HG03097 (cell line): Measurements from ENCODE around the gene NAALADL2.

Experiments
- ATAC-seq: cut with Tn5 transposase; IDR thresholded peaks from one replicate; pipeline ENCODE4 v1.9.1; 2021; ENCODE audit not compliant: unreplicated experiment, low FRiP score

Gene NAALADL2

DNA sequence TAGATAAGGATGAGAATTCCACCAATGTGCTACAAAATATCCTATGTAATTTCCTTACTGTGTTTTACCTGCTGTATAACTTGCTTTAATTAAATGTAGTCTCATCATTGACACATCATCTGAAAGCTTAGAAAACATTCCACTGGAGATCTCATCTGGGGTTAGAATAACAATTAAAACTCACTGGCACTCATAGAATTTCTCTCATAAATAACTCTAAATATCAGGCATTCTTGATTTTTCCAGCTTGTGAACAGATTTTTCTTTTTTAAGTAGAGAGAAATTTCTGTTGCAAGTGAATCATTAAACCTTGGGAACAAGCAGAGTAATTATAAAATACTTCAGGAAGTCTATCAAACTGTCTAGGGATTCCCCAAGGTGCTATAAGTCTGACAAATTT lies 843.8 kb downstream of the NAALADL2 start:
- ATAC-seq: no peak

DNA sequence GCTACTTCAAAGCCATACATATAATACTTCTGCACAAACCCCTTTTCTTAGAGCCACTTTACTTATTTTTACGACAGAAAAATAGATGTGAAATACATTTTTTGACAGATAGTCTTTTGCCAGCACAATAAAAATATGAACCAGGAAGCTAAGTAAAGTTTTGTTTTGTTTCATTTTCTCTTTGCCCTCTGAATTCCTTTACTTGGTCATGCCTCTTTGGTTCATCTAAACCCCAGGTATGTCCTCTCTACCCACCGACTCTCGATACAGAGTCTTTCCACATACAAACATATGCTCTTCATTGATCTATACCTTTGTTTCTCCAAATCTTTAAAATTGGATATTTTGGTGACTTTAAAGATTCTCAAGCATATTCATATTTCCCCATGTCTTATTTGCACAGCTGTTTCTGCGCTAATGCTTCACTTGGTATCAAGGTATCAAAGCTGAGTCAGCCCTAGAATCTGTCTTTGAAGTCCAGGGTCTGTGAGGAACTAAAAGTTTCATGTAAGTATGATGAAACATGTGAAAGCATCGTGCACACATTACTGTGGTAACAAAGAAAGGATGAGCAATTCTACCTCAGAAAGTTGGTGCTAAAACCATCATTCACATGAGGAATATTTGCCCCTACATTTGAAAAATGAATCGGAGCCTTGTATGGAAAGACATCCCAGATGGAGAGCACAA lies 845.4 kb downstream of the NAALADL2 start:
- ATAC-seq: no peak

DNA sequence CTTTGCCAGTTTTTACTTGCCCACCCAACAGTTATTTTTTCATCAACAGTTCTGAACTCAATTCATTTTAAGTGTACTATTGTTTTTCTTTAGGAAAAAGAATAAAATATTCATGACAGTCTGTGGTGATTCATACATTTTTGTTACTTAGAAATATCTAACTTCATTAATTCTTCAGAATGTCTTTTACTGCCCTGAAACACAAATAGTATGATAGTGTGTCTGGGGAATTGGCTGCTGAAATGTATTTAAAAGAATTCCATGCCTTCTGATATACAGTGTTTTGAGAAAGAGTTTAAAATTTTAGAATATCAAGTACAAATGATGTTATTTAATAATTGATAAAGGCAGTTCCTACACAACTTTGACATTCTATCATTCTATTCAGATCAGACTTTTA lies 854.1 kb downstream of the NAALADL2 start:
- ATAC-seq: no peak

DNA sequence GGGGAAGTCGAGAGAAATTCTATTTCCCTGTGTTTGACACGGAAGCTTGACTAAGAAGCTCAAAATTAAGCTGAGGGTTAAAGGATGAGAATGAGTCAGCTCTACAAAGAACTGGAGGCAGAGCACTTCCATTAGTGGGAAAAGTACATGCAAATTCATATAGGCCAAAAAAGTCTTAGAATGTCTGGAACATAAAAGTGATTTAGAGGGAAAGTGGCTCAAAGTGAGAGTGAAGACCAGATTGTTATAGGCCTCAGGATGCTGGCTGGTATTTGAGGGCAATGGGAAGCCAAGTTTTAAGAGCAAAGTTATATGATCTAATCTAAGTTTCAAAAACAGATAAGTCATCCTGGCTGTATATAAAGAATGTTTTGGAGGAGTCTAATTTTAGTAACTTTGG lies 857.3 kb downstream of the NAALADL2 start:
- ATAC-seq: no peak

DNA sequence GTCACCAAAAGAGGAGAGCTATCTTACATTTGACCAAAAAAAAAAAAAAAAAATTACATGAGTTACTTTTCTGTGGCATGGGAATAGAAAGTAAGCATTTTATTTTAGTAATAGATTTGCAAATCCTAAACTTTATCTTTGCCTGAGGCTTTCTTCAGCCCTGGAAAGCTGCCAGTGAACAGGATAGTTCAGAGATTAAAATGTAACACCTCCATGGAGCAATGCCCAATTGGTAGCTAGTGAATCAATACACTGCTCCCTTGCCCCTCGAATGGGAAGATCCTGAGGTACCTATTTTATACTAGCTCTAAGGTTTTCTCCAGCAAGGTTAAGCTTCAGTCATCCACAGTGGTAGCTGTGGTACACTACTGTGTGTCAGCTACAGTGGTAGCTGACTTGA lies 867.1 kb downstream of the NAALADL2 start:
- ATAC-seq: no peak

DNA sequence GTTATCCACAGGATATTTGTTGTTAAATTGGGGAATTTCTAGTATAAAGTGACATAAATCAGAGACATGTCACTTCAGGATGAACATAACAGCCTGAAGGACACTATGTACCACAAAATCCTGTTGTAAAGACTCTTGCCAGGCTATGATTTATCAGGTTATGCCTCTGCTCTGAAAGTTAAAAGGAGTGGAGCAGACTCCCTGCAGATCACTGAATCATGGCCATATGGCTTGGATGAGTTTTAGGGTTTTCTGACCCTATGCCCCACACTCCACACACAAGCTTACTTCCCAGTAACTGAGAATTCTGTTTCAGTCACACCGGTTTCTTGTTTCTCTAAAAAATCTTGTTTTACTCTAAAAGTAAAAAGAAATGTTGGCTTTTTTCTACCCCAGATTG lies 869.4 kb downstream of the NAALADL2 start:
- no peak for ATAC-seq

DNA sequence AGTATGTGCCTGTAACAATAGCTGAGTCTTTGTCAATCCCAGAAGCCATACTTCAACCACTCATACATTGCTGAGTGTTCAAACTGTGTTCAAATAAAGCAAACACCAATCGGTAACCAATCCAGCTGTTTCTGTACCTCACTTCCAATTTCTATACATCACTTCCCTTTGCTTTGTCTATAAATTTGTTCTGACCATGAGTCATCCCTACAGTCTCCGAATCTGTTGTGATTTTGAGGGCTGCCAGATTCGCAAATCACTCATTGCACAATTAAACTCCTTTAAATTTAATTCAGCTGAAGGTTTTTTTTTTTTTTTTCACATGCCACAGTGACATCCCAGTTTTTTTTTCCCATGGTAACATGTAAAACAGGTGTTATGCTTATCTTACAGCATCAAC lies 870.3 kb downstream of the NAALADL2 start:
- ATAC-seq: no peak

DNA sequence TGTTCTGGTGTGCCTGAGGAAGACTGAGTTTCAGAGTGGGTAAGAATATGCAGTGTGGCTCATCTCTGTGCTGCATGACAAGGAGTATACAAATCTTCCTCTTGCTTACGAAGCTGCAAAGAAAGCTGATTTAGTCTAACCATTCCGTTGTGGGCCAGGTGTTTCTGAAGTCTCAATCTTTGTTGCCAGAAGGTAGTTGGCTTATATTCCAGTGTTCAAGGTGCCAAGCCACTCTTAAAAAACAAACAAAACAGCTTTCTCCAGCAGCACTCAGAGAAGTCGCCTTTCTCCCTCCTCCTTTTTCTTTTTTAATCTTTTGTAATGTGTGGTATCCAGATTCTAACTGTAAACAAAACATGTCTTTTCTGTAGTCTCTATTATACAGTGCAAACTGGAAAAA lies 872.4 kb downstream of the NAALADL2 start:
- ATAC-seq: no peak

DNA sequence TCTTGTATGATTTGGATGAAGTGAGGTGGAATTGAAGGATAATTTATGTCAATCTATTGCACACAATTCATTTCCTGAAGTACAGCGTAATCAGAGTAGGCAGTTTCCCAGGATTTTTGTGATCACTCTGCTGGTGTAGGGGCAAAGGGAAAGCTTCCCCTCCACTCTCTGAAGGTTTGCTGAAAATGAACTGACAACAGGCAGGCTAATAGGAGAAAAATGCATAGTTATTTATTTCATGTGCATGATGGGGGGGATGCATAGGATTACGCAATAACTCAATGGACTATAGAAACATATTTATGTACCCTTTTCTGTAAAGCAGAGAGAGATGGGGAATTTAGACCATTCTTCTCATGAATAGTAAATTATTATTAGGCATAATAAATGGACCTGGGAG lies 872.9 kb downstream of the NAALADL2 start:
- ATAC-seq: no peak

DNA sequence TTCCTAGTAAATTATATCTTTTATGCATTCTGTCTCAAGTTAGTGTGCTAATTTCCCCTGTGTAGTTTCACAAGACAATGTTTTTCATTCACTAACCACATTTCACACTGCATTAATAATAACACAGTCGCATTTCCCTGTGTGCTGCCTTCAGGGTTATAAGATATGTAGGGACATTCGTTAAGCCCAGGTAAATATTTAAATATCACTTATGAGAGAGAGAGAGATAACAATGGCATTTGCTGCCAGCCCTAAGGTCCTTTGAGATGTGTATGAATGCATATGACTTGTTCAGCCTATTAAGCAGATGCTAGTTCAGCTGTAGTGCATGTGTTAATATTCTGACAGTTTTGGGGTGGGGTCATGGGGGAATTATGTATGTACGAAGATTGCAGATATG lies 876.7 kb downstream of the NAALADL2 start:
- no peak for ATAC-seq

DNA sequence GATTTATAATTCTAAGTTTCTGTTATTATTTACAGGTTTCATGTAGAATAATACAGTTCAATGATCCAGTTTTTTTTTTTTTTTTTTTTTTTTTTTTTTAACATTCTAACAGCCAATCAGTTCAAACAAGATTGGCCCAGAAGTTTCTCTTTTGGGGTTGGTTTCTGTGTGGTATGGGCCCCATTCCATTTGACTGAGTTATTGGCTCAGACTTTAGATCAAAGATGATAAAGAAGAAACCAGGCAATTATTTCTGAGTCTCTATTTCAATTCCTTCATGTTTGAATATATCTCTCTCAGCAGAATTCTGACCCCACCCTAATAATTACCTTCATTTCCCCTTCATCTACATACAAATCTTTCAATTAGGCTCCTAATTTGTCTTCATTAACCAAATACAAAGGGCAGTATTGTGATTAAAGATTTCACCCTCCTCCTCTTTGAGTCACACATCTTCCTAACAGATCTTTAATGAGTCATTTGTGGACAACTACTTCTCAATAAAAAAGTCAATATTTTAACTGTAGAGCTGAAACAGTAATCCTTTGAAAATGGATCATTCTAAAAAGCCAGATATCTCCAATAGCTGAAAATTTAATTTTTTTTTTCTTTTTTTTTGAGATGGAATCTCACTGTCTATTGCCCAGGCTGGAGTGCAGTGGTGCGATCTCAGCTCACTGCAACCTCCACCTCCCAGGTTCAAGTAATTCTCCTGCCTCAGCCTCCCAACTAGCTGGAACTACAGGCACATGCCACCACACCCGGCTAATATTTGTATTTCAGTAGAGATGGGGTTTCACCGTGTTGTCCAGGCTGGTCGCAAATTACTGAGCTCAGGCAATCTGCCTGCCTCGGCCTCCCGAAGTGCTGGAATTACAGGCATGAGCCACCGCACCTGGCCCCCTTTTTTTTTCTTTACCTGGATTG lies 878.8 kb downstream of the NAALADL2 start:
- no peak for ATAC-seq

DNA sequence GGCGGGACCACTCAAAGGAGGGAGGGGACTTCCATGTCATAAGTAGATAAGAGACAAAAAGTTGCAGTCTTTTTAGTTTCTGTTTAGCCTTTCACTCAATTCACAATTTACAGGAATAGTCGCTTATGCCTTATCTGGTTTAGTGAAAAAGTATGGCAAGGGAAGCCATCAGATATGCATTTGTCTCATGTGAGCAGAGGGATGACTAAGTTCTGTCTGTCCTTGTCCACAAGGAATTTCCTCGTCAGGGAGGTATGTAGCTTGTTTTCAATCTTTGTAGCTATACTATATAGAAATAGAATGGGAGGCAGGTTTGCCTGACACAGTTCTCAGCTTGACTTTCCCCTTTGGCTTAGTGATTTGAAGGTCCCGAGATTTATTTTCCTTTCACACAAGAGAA lies 882.8 kb downstream of the NAALADL2 start:
- ATAC-seq: no peak

DNA sequence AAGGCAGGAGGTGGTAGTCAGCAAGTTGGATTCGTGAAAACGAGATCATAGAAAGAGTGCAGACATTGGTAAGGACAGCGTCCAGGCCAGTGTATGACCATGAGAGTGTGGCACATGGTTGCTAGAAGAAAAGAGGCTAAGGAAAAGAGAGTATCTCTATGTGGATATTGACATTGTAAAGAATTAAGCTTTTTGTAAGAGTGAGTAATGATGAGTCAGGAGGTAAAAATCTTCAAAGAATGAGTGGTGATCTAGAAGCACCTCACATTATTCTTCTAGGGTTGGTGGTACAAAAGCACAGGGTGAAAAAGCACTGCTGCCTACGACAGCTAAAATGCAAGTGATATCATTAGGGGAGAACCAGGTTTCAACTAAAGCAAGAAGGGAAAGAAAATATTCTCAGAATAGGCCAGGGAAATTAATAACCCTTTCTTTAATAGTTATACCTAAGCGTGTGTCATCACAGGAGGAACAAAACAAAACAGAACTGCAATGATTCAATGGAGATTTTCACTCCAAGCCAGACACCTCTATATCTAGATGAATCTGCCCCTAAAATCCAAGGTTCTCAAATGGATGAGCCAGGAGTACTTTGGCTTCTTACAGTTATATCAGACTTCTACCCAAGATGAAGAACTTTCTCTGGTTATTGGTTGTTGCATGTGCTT lies 884.7 kb downstream of the NAALADL2 start:
- no peak for ATAC-seq

DNA sequence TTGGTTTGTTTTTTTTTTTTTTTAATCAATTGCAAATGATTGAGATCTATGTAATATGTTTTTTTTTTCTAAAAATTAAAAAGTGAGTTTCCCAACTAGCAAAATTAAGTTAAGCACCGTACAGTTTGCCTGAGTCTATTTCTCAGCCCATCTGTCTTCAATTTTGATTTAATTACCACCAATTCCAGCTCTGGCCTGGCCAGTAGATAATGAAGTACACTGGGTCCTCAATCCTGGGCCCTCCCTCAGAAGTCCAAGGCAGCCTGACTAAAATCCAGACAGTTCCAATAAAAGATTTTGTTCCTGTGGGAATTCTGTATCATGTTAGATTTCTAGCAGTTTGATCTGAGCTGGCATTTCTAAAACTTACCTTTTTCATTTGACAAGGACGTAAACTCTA lies 887.2 kb downstream of the NAALADL2 start:
- no peak for ATAC-seq

DNA sequence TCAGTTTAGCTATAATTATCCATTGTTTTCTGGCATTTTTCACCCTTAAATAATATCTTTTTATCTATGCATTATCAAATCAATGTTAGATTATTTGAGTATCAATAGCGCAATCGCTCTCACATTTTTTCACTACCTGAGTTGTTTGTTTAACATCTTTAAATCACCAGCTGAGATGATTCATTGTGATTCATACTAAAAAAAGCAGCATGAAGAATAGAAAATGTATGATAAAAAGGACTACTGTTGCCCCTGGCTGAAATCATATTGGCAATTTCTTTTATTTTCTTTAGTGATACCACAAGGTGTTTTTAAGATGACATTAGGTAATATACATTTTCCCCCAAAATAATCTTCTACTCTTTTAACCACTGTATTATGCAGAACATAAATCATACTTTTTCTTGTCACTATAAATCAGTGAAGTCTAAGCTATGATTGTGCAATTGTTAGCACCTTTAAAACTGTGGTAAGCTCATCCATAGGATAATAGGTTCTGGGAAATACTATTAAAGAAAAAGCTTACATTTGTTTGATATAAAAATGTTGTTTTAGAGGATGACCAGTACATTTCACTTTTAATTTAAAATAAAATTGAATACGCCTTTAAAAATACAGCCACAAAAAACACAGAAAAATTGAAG lies 889.1 kb downstream of the NAALADL2 start:
- no peak for ATAC-seq

DNA sequence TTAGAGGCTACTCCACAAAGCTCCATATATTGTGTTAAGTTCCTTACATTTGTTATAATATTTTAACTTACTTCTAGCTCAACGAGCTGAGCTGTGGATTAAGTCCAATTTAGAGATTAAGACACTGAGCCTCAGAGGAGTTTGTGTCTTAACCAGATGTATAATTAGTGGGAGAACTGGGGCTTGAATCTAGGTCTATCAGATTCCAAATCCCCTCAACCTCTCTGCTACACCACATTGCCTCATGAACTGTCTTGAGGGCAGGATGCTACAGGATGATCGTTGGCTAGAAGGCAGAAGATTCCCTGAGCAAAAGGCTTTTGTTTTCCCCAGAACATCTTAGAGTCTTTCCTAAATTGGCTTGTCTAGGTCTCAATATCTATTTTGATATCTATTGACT lies 890.8 kb downstream of the NAALADL2 start:
- ATAC-seq: no peak

DNA sequence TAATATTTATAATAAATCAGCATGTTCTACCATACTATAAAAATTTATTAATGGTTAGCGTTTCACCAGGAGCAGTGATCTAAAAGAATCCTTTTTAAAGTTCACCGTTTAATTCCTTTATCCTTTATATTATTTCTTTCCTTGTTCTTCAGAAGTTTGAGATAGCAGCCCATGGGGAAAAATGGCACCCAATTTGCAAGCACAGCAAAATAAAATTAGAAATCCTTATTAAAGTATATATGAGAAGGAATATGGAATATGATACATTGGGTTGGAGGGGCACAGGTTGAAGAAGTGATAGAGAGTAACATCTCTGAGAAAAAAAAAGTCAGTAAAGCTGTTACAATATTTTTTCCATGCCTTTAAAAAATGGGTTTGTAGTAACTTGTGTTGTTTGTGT lies 892.0 kb downstream of the NAALADL2 start:
- ATAC-seq: no peak

DNA sequence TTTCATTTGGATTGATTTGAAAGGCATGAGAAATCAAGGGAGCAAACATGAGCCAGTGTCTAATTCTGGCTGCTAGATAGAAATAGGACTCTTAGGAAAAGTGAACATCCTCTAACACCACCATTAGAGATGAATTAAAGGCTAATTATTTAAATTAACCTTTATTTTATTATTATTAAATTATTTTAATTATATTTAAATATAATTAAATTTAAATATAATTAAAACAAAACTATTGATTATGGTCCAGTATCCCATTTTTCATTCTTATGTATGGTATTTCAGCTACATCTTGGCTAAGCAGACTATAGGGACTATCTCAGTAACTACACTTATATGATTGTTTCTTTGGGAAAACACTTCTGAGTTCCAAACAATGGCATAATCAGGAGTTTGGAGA lies 904.8 kb downstream of the NAALADL2 start:
- ATAC-seq: no peak

DNA sequence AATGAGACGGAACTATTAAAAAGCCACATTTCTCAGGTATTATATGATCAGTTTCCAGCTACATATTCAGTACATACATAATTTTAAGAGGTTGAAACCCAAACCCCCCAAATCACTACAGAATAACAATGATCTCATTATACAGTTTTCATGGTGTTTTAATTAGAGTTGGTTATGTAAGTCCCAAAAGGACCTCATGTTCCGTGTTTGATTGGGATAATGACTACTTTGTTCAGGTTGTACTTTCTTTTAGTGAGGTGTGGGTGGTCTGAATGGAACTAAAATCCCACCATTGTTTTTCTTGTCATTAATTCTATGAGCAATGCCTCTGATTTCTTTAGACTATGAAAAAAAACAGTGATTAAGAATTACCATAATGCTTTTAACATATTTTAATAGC lies 905.6 kb downstream of the NAALADL2 start:
- no peak for ATAC-seq

DNA sequence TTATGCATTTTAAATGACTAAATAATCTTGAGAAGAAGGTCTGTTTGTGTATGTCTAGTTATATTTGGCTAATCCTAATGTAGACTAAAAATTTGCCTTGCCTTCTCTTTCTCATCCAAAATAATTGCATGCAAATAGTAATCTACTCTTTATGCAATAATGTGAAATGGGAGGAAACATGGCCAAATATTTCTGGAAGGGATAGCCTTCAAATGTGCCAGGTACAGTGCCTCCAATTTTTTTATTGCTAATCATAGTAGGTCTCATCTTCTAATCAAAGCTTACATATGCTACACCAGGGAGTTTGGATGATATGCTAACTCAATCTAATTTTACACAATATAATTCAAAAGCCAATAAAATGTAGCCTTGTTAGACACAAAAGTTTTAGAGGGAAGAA lies 911.3 kb downstream of the NAALADL2 start:
- no peak for ATAC-seq

DNA sequence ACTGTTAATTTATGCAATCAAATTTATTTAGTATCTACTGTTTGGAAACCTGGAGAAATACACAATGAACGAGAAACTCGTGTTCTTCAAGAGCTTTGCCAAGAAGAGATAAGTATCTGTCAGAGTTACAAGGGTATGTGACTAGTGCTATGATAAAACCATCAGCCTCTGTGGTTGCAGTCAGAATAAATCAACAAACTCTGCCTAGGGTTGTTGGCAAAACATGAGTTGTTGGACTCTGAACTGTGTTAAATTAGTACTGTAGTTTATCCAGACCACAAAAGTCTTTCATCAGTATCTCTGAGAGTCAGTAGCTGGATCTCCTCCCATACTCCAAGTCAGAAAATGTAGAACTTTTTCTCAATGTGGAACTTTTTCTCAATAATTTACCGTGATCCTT lies 918.4 kb downstream of the NAALADL2 start:
- no peak for ATAC-seq
